SU-DHL-6 (cell line): ENCODE measurements around the gene TIMP2.

Experiments used
- CTCF ChIP-seq: fragments of 200-600 bp; sonication (generic); IDR thresholded peaks from one replicate; pipeline ENCODE4 v1.5.1; 2017; ENCODE audit warnings: antibody characterized with exemption, mild to moderate bottlenecking, low read length, moderate library complexity; ENCODE audit not compliant: insufficient read depth, poor library complexity, severe bottlenecking
- EZH2phosphoT487 ChIP-seq: fragments of 200-600 bp; sonication (generic), shearing (Covaris generic); conservative IDR thresholded peaks from 2 replicates; pipeline ENCODE4 v1.6.1; 2018; ENCODE audit warnings: mild to moderate bottlenecking, antibody characterized with exemption, low read length, moderate library complexity, mixed read lengths

DNA sequence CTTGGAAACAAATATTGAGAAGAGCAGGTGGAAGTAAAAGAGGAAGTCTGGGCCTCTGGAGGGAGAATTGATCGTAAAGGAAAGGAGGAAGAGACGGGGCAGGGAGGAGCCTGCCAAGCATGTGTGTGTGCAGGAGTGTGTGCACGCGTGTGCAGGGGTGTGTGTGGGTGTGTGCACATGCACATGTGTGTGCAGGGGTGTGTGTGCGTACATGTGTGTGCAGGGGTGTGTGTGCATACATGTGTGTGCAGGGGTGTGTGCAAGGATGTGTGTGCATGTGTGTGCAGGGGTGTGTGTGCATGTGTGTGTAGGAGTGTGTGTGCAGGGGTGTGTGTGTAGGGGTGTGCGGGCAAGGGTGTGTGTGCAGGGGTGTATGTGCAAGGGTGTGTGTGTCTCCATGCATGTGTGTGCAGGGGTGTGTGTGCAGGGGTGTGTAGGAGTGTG lies 32.2 kb downstream of the TIMP2 start:
- TF ChIP-seq CTCF (no peak), EZH2phosphoT487 (no peak)
